ENCODE results near the gene BAHCC1. TPM values are rescaled to one million over a fixed set of nuclear protein-coding genes. Genes with fewer than 3 reads are reported as not detected.

The BAHCC1 gene
- total and polyA plus RNA-seq, 11 donors, result 6.0 to 19.6 (median 8.9) TPM

DNA sequence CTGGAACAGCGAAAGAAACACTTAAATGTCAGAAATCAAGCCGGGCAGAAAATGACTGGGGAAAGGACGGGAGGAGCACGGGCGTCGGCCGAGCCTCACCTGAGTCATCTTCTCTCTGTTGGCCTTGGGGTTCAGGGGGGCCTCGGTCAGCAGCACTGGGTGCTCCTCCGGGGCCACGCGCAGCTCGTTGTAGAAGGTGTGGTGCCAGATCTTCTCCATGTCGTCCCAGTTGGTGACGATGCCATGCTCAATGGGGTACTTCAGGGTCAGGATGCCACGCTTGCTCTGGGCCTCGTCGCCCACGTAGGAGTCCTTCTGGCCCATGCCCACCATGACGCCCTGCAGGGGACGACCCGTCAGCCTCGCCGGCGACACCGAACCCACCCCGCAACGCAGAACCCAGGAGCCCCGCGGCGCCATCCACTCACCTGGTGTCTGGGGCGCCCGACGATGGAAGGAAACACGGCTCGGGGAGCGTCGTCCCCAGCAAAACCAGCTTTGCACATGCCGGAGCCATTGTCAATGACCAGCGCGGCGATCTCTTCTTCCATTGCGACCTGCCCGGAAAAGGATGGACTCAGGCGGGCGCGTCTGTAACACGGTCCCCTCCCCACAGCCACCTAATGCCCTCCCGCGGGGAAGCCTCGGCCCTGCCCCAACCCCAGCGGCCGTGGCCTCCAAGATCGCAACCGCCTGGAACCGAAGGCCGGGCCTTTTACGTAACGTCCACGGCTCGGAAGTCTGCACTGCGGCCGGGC is 116.7 kb downstream of the BAHCC1 start:
- peak in 1 of 4 donors; percentile 1 for ATAC-seq
- H3K27me3 ChIP-seq, result no peaks in the 10 kb centered on the region
- H3K4me3 ChIP-seq, result peak overlapping the region; percentile 81 to 99 (median 94)
- intact Hi-C loops (cut with DNase I), result loop anchor here in 6 of 10 donors (2.0 to 10.0 kb wide), 8 partner anchors 27 to 353 kb away; partner anchors contain the start of genes BAHCC1 (in 2 of the 6), FAAP100 (in 1 of the 6) and P4HB (in 1 of the 6)
- 0 to 1% (median 0%) methylated on average over 28 to 62 of the region's 62 CpGs for WGBS, 4 donors
- TF ChIP-seq, protein P1, sequence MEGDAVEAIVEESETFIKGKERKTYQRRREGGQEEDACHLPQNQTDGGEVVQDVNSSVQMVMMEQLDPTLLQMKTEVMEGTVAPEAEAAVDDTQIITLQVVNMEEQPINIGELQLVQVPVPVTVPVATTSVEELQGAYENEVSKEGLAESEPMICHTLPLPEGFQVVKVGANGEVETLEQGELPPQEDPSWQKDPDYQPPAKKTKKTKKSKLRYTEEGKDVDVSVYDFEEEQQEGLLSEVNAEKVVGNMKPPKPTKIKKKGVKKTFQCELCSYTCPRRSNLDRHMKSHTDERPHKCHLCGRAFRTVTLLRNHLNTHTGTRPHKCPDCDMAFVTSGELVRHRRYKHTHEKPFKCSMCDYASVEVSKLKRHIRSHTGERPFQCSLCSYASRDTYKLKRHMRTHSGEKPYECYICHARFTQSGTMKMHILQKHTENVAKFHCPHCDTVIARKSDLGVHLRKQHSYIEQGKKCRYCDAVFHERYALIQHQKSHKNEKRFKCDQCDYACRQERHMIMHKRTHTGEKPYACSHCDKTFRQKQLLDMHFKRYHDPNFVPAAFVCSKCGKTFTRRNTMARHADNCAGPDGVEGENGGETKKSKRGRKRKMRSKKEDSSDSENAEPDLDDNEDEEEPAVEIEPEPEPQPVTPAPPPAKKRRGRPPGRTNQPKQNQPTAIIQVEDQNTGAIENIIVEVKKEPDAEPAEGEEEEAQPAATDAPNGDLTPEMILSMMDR (IDR thresholded peaks at IDR 0.05), result no peak
- TF ChIP-seq POLR2A (IDR thresholded peaks at IDR 0.05), result no peak
- peaks cover 18 to 44% (median 37%) of the 10 kb centered on the region in 9 donors for H3K36me3 ChIP-seq
- DNase-seq, result peak in 2 of 5 donors; percentile 61 to 82
- H3K4me1 ChIP-seq, result peaks cover 5 to 50% (median 31%) of the 10 kb centered on the region in 12 donors
- peaks cover 0 to 4% (median 0%) of the 10 kb centered on the region in 12 donors for H3K9me3 ChIP-seq
- H3K27ac ChIP-seq, result peak overlapping the region; percentile 96 to 100 (median 100)

DNA sequence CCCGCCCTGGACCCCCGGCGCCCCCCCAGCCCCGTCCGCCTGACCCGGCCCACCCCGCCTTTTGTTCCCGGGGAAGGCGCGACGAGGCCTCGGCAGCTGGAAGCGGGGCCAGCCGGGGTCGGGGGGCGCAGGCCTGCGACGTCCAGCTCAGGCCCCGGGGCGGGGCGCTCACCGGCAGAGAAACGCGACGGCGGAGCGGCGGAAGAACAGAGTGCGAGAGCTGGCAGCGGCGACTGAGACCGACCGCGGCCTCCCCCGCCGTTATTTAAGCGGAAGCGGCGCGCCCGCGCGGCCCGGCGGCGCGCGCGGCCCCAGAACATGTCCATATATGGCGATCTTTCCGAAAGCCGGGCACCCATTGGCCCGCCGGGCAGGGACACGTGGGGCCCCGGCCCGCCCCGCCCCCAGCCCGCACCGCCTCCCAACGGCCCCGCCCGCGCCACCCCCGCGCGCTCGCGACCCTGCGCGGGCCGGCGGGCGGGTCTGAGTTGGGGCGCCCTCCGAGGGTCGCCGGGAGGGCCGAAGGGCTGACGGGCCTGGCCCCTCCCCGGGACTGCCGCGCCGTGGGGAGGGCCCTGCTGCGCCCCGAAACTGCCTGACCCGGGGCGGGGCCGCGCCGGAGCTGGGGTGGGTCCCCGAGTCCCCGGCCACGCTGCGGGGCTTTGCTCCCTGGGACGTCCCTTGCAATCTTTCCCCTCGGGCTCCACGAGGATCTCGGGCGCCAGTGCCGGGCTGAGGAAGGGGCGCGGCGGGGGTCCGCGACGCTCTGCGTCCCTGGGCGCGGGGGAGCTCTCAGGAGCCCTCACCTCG is 117.5 kb downstream of the BAHCC1 start, which contains the start of gene ACTG1:
Gene ACTG1 (minus strand): TSS at position 238 of the 810 bp plus-strand sequence. CDS start 445 bp downstream, outside the sequence.
- Histone ChIP-seq H3K27me3 (no peaks in the 10 kb centered on the region), H3K27ac (peak within 1 kb of the TSS; percentile 96 to 100 (median 100)), H3K9me3 (peaks cover 0 to 4% (median 0%) of the 10 kb centered on the region in 12 donors), H3K36me3 (peaks cover 18 to 43% (median 37%) of the 10 kb centered on the region in 9 donors), H3K4me1 (peaks cover 6 to 58% (median 39%) of the 10 kb centered on the region in 12 donors), H3K4me3 (peak within 1 kb of the TSS; percentile 81 to 99 (median 94))
- intact Hi-C loops (cut with DNase I), result loop anchor here in 5 of 10 donors (2.0 to 10.0 kb wide), 7 partner anchors 28 to 352 kb away; partner anchors contain the start of genes BAHCC1 (in 2 of the 5), FAAP100 (in 1 of the 5) and P4HB (in 1 of the 5)
- TF ChIP-seq, protein P1 (IDR thresholded peaks at IDR 0.05), result no peak
- TF ChIP-seq POLR2A (IDR thresholded peaks at IDR 0.05), result peak; percentile 83 to 94
- ATAC-seq (peak; percentile 61 to 77 (median 66)), DNase-seq (peak; percentile 94 to 96 (median 95))
- 0 to 1% (median 0%) methylated on average over 28 to 111 of the region's 111 CpGs for WGBS, 4 donors

DNA sequence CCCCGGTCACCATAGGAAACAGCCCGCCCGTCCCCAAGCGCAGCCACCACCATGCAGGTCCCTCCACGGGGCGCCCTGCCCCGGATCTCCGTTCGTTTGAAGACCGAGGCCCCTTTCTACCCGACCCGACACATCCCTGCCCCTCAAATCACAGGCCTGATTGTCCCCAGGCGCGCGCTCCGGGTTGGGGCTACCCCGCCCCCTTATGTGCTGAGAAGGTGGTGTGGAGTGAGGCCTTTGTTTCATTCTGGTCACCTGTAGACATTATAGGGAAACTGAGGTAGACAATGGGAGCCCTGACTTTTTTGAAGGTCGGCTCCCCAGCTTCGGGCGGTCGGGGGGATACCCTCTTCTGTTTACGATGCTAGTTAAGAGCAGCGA is 118.1 kb downstream of the BAHCC1 start:
- ATAC-seq (peak; percentile 7 to 35 (median 8)), DNase-seq (peak in 4 of 5 donors; percentile 61 to 80 (median 75))
- H3K27me3 ChIP-seq, result no peaks in the 10 kb centered on the region
- H3K27ac ChIP-seq, result peak overlapping the region; percentile 96 to 100 (median 100)
- H3K4me3 ChIP-seq, result peak overlapping the region; percentile 81 to 99 (median 94)
- TF ChIP-seq, protein P1 (IDR thresholded peaks at IDR 0.05), result peak in 1 of 12 donors; percentile 2
- TF ChIP-seq POLR2A (IDR thresholded peaks at IDR 0.05), result no peak
- H3K4me1 ChIP-seq, result peaks cover 6 to 64% (median 45%) of the 10 kb centered on the region in 12 donors
- WGBS, 4 donors, result 0 to 1% (median 0%) methylated on average over 23 of the region's 23 CpGs
- H3K36me3 ChIP-seq, result peaks cover 18 to 40% (median 36%) of the 10 kb centered on the region in 9 donors
- H3K9me3 ChIP-seq, result no peaks in the 10 kb centered on the region
- intact Hi-C loops (cut with DNase I), result loop anchor here in 5 of 10 donors (2.0 to 10.0 kb wide), 7 partner anchors 29 to 351 kb away; partner anchors contain the start of genes BAHCC1 (in 2 of the 5), FAAP100 (in 1 of the 5) and P4HB (in 1 of the 5)
